OCI-LY1 (cell line): ENCODE measurements around the gene VCX3A.

ENCODE experiments used
- CTCF ChIP-seq: fragments of 200-600 bp; sonication (generic), shearing (Covaris generic); IDR thresholded peaks from 2 replicates; pipeline ENCODE4 v1.5.1; 2017; ENCODE audit warnings: mild to moderate bottlenecking, antibody characterized with exemption, low read length, moderate library complexity, mixed read lengths
- EZH2 ChIP-seq: fragments of 200-600 bp; sonication (generic), shearing (Covaris generic); IDR thresholded peaks from 2 replicates; pipeline ENCODE4 v1.8.0; 2017; ENCODE audit warnings: borderline replicate concordance, mixed run types, mild to moderate bottlenecking, antibody characterized with exemption, low read length, moderate library complexity, mixed read lengths

DNA sequence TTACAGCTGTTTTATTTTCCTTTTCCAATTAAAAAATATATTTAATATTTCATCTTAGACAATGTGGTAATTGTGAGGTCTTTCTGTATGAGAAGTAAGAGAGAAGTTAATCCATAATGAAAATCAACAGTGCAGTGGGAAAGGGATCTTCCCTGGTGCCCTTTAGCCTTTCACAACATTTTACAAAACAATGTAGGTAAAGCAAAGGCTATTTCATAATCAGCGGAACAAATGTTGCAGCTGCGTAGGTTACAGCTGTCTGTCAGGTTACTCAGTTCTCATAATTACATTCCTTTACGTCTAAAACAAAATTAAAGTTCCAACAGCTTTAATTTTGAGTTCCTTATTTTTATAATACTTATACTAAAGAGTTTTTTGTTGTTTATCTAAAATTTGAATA lies 22.8 kb upstream of the VCX3A start:
- TF ChIP-seq CTCF (no peak), EZH2 (no peak)
